ENCODE measurements around the gene CDKAL1.
A peak's percentile ranks its signal among the peaks of the same experiment; 100 is the strongest.
"Not testable (repeated sequence)": the region's sequence is repeated elsewhere in the genome, so short reads cannot be mapped to it uniquely, and the experiment has no call there.

CDKAL1 gene

DNA sequence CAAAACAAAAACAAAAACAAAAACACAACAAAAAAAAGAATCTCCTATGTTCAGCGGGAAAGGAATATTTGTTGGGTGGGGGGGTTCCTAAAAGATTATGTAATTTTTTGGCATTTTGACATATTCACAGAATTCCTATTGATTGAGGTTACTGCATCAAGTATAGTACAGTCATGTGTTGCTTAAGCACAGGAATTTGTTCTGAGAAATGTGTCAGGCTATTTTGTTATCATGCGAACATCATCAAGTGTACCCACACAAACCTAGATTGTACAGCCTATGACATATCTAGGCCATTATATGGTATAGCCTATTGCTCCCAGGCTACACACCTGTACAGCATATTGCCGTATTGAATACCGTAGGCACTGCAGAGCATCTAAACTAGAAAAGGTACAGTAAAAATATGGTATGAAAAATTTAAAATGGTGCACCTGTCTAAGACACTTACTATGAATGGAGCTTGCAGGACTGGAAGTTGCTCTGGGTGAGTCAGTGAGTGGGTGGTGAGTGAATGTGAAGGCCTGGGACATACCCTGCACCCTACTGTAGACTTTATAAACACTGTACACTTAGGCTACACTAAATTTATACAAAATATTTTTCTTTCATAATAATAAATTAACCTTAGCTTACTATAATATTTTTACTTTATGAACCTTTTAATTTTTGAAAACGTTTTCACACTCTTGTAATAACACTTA is 110.6 kb downstream of the CDKAL1 start:
- no peak for DNase-seq

- not testable (repeated sequence) for DNase-seq
Measured at GRCh38 chr6:20645572-20645971, 111.3 kb downstream of the CDKAL1 start.

GRCh38 chr6:20647585-20647984 is 113.3 kb downstream of the CDKAL1 start:
- no peak for DNase-seq

GRCh38 chr6:20649696-20650470 is 115.6 kb downstream of the CDKAL1 start:
- DNase-seq = not testable (repeated sequence)

GRCh38 chr6:20652299-20653084 is 118.2 kb downstream of the CDKAL1 start:
- DNase-seq = no peak

DNA sequence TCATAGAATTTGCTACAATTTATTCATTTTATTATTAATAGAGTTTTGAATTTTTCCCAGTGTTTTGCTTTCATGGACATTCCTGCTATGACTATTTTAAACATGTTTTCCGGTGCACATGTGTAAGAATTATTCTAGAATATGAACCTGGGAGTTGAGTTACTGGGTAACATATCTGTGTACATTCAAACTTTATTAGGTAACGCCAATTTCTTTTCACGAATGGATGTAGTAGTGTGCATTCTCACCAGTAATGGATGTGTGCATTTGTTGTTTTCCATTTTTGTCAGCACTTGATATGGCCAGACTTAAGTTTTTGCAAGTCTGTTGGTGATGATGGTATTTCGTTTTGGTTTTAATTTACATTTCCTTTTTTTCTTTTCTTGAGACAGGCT is 118.8 kb downstream of the CDKAL1 start:
- no peak for DNase-seq

- no peak for DNase-seq
Measured at GRCh38 chr6:20655317-20655716, 121.1 kb downstream of the CDKAL1 start.

DNA sequence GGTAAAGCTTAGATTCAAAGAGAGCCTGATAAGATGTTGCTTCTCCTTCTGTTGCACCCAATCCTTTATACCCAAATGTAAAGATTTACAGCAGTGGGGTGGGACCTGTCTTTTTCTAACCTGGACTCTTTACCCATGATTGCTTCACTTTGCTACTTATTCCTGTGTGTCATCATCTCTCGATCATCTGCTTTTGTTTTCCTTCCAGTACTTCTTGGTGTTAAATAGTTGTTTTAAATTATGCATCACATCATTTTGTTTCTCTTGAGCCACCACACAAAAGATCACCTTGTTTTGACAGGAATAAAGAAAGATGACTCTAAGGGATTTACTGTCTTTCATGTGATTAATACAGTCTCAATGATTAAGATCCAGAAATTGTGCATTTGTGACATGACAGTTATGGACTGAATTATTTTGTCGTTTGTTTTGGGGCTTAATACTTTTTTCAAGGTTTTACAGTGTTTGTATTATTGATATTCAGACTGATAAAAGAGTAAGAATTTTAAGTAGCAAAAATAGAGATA is 123.1 kb downstream of the CDKAL1 start:
- peak in 1 of 2 experiments; percentile 36 for DNase-seq

- DNase-seq = peak; percentile 35 to 48
Measured at GRCh38 chr6:20658053-20658452, 123.8 kb downstream of the CDKAL1 start.

DNA sequence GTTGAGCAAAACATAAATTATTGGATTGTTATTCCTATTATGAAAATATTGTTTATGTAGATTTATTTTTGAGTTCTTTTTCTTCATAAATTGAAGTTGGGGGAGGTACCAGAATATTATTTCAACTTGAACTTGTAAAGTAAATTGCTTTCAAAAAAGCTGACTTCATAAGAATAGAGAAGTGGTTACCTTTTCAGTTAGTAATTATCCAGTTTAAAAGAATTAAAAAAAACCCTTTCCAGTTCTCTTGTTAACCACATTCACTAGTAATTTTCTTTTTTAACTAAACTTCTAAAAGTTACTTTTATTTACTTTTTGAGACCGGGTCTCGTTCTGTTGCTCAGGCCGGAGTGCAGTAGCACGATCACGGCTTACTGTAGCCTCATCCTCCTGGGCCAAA is 124.3 kb downstream of the CDKAL1 start:
- DNase-seq = no peak

DNA sequence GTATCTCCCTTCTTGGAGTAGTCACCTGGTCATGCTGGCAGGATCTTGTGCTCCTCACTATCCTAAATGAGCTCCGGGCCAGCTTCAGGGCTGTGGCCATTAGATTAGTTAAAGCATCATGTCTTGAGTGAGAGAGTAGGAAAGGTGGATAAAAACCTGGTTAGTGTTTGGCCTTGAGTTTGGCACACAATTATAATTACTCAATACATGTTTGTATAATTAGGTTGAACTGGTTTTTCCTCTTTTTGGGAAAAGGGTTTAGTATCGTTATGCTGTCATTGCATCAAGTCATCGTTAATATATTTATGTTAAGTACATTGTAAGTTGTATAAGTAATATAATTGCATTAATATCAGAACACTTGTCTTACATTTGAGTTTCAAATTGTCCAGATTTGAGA is 126.3 kb downstream of the CDKAL1 start:
- no peak for DNase-seq

DNA sequence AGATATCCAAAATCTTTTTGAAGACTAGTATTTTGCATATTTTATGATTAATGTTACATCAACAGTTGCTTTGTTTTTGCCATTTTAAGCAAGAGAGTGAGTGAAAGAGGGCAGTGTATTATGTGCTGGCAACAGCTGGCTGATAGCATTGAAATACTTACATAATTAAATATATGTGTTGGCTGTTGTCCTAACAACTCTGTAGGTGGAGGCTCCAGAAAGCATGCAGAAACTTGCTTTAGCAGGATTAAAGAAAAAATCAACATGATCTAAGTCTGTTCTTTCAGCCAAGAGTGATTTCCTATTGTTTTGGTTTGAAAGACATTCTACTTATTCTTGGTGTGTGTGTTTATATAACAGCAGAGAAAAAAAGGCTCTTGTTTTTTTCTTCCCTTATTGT is 127.5 kb downstream of the CDKAL1 start:
- peak; percentile 83 to 90 for DNase-seq

GRCh38 chr6:20664250-20664649 is 130.0 kb downstream of the CDKAL1 start:
- DNase-seq = no peak

GRCh38 chr6:20665290-20665689 is 131.0 kb downstream of the CDKAL1 start:
- no peak for DNase-seq

GRCh38 chr6:20669571-20670314 is 135.5 kb downstream of the CDKAL1 start:
- no peak for DNase-seq

DNA sequence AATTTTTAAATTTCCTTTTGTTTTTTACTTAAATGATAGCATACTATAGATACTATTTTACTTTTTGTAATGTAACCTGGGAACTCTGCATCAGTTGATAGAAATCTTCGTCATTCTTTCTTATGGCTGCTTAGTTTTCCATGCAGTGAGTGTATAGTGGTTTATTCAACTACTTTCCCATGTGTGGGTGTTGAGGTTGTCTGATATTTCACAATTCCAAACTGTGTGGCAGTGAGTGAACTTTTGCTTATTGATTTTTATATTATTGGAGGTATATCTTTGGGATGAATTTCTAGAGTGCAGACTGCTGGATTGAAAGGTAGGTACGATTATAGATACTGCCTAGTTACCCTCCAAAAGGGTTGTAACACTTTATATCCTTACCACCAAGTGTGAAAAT is 136.5 kb downstream of the CDKAL1 start:
- DNase-seq = no peak

GRCh38 chr6:20672038-20672437 is 137.8 kb downstream of the CDKAL1 start:
- DNase-seq = no peak

DNA sequence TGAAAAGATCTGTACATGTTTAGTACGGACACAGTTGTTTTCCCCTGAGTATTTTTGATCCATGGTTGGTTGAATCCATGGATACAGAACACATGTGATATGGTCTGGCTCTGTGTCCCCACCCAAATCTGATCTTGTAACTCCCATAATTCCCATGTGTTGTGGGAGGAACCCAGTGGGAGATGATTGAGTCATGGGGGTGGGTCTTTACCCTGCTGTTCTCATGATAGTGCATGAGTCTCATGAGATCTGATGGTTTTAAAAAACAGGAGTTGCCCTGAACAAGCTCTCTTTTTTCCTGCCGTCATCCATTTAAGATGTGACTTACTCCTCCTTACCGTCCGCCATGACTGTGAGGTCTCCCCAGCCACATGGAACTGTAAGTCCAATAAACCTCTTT is 139.2 kb downstream of the CDKAL1 start:
- DNase-seq = no peak

DNA sequence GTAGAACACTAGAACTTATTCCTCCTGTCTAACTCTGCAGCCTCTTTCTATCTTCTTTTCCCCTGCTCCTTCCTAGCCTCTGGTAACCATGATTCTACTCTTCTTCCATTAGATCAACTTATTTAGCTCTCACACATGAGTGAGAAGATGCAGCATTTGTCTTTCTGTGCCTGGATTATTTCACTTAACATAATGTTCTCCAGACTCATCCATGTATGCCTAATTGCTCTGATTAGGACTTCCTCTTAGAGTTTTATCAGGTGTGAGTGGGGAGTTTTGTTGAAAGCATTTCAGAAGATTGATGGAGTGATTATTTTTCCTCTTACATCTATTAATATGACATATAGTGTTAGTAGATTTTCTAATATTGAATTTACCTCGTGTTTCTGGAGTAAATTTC is 140.4 kb downstream of the CDKAL1 start:
- DNase-seq = no peak

DNA sequence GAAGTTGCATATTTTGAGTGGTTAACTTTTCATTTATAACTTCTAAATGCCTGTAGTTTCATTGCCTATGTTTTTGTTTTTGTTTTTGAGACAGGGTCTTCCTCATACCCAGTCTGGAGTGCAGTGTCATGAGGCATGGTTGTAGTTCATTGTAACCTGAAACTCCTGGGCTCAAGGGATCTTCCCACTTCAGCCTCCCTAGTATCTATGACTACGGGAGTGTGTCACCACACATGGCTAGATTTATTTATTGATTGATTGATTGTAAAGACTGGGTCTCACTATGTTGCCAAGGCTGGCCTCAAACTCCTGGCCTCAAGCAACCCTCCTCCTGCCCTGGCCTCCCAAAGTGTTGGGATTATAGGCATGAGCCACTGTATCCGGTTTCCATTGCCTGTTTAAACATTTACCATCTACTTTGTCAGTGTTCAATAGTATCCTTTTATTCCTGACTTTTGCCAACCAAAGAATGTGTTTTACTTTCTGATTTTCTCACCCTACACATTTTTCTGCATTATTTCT is 144.6 kb downstream of the CDKAL1 start:
- no peak for DNase-seq

DNA sequence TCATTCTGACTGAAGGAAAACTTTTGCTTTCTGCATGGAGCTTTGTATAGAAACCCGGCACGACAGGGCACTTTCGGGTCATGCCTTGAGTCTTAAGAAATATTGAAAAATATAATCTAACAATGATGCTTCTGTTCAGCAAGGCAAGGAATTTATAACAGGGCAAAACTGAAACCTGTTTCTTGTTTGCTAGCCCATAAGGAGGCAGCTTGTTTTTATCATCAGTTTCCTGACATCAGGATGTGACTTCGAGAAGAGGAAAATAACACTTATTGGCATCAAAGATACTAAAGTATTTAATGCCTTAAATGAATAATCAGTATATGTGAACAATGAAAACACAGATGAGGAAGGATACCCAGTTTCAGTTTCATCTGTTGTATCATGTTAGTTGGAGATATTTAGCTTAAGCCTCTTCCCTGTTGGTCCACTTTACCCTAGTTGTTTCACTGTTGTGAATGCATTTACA is 146.5 kb downstream of the CDKAL1 start:
- no peak for DNase-seq

DNA sequence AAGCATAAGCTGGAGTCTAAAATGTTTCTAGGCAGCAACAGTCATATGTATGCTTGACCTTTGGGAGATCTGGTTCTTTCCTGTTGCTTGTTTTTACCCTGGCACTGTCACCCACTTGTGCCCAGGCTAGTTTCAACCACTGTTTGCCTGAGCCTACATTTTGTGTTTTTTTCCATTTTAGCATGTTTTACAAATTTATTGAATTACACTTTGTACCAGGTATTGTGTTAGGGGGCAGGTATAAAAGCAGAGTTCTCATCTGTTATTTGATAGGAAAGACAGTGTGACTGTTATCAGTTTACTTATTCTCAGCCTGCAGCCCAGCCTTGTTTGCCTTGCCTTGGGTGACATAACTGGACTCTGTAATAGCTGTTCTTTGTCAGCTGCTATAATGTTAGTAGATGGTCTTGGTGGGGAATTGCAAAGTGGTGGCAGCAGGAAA is 147.0 kb downstream of the CDKAL1 start:
- DNase-seq = no peak

All from NCI-H1930 (cell line).